HepG2 (cell line): ENCODE data around the gene HOXA9. TPM values are rescaled to one million over a fixed set of nuclear protein-coding genes. Genes with fewer than 3 reads are reported as not detected.

Source experiments
- GTF2F1 ChIP-seq: fragments of 150-350 bp; IDR thresholded peaks from 2 replicates; pipeline ENCODE4 v1.6.1; 2014; ENCODE audit warnings: low read length
- POLR2G ChIP-seq: fragments of 200-400 bp; formaldehyde crosslinking; IDR thresholded peaks from 2 replicates; pipeline ENCODE4 v1.6.1; 2018; ENCODE audit warnings: mild to moderate bottlenecking, low read depth, low read length, moderate library complexity
- SNRNP70 ChIP-seq: fragments of 200-400 bp; formaldehyde crosslinking; IDR thresholded peaks from 2 replicates; pipeline ENCODE4 v1.6.1; 2017; ENCODE audit warnings: mild to moderate bottlenecking, low read depth, low read length, moderate library complexity
- THAP11 ChIP-seq: IDR thresholded peaks from 2 replicates; pipeline ENCODE4 v1.6.1; 2016; ENCODE audit warnings: missing biosample characterization, missing genetic modification reagents
- TP53 ChIP-seq: sonication (generic); formaldehyde crosslinking; conservative IDR thresholded peaks from 2 replicates; pipeline ENCODE4 v1.4.0; 2020; ENCODE audit warnings: missing genetic modification reagents
- ZEB1 ChIP-seq: IDR thresholded peaks from 2 replicates; pipeline ENCODE4 v1.6.1; 2012; ENCODE audit warnings: mild to moderate bottlenecking, low read depth, inconsistent platforms; ENCODE audit not compliant: insufficient replicate concordance
- ZFP90 ChIP-seq: sonication (generic); formaldehyde crosslinking; IDR thresholded peaks from 2 replicates; pipeline ENCODE4 v1.8.0; 2022; ENCODE audit warnings: missing genetic modification reagents, mild to moderate bottlenecking, inconsistent platforms, borderline replicate concordance
- ZNF101 ChIP-seq: sonication (generic); formaldehyde crosslinking; IDR thresholded peaks from 2 replicates; pipeline ENCODE4 v1.4.0; 2020; ENCODE audit warnings: mild to moderate bottlenecking, low read depth, missing genetic modification reagents, borderline replicate concordance
- ZNF30 ChIP-seq: sonication (generic); formaldehyde crosslinking; IDR thresholded peaks from 2 replicates; pipeline ENCODE4 v1.5.0; 2020; ENCODE audit warnings: mild to moderate bottlenecking, missing genetic modification reagents
- ZNF318 ChIP-seq: sonication (generic); formaldehyde crosslinking; IDR thresholded peaks from 2 replicates; pipeline ENCODE4 v1.4.0; 2020; ENCODE audit warnings: mild to moderate bottlenecking, missing genetic modification reagents
- ZNF33B ChIP-seq: sonication (generic); formaldehyde crosslinking; IDR thresholded peaks from 2 replicates; pipeline ENCODE4 v1.5.1; 2020; ENCODE audit warnings: mild to moderate bottlenecking, missing genetic modification reagents
- ZNF570 ChIP-seq: sonication (generic); formaldehyde crosslinking; IDR thresholded peaks from 2 replicates; pipeline ENCODE4 v1.4.0; 2020; ENCODE audit warnings: mild to moderate bottlenecking, missing genetic modification reagents, borderline replicate concordance
- ZNF646 ChIP-seq: sonication (generic); formaldehyde crosslinking; IDR thresholded peaks from 2 replicates; pipeline ENCODE4 v1.9.0; 2021; ENCODE audit warnings: mild to moderate bottlenecking, missing genetic modification reagents
- ZNF841 ChIP-seq: sonication (generic); formaldehyde crosslinking; IDR thresholded peaks from 2 replicates; pipeline ENCODE4 v1.8.1; 2023; ENCODE audit warnings: missing genetic modification reagents, borderline replicate concordance
- polyA plus RNA-seq, 8 experiments: library from polyadenylated mRNA; depleted of rRNA in 3 of 8; stranded (reverse) in 7 of 8; unstranded in 1 of 8; fragments of >200 nt; fragmentation: Illumina TruSeq in 4 of 8; extraction: Trizol in 4 of 8; gene quantifications; 2 replicates each; pipeline versions ENCODE4 v1.2.1 to v1.2.3, GENCODE V29; 2011 to 2016; ENCODE audit warnings: low read depth in 4 of 8, missing spikeins in 1 of 8, mixed read lengths in 1 of 8; ENCODE audit not compliant: insufficient read depth in 1 of 8
- total RNA-seq, 5 experiments: library from RNA; depleted of rRNA; stranded (reverse); fragments of >200 nt; fragmentation: Illumina TruSeq; extraction: Trizol; gene quantifications; 2 replicates each; pipeline ENCODE4 v1.2.3, GENCODE V29; 2016; ENCODE audit warnings: low read depth in 1 of 5

The HOXA9 gene
- total and polyA plus RNA-seq, 2 of the 13 experiments (the other 11 are each of a cell fraction or from before 2014, with no cell fraction given): not detected

DNA sequence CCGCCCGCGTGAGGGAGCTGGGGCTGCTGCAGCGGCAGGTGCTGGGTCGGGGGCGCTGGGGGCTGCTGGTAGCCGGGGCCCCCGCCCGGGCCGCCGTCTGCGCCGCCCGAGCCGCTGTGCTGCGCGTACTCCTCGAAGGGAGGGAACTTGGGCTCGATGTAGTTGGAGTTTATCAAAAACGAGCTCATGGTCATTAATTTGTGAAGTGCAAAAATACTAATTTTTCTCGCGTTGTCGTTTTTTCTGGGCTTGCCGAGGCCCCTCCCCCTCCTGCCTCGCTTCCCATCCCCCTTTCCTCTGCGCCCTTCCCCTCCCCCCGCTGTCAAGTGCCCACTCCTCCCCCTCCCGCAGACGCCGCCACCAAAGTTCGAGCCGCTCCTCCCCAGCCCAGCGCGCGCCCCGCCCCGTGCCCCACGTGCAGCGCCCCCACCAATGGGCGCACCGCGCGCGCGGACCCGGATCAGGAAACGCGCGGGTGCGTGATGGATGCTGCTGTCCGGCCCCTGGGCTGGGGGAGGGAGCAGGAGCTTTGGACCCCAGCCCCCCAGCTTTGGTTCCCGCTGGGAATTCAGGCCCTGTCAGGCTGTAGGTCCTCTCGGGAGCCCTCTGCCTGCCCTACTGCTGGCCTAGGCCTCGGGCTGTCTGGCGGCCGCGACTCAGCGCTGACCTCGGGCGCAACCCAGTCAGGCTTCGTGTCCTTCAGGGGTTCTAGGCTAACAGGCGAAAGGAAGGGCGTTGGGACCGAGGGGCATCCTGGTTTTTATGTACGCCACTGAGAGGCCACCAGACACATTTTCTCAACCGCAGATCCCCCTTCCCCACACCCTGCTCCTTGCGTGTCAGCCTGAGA is 34.6 kb downstream of the HOXA9 start, which contains the start of gene HOXA4 (continued):
- TF ChIP-seq POLR2G (peak; percentile 85), ZEB1 (no peak), ZNF570 (CRISPR knock-in tag) (no peak), ZNF646 (CRISPR knock-in tag) (no peak), GTF2F1 (no peak), THAP11 (CRISPR knock-in tag) (peak; percentile 77), ZNF30 (CRISPR knock-in tag) (no peak), ZFP90 (CRISPR knock-in tag) (no peak; the same call in 1 of the 2 replicates), ZNF33B (CRISPR knock-in tag) (no peak; the same call in 1 of the 2 replicates), SNRNP70 (no peak), TP53 (CRISPR knock-in tag) (no peak), ZNF318 (no peak), ZNF101 (no peak), ZNF841 (CRISPR knock-in tag) (no peak)
